Femur (tissue), 1 donor: ENCODE measurements around the gene ARL8B.

ENCODE experiments used
- DNase-seq: peaks from one replicate; pipeline ENCODE4 v3.0.0-alpha.2; 2017

Gene ARL8B

DNA sequence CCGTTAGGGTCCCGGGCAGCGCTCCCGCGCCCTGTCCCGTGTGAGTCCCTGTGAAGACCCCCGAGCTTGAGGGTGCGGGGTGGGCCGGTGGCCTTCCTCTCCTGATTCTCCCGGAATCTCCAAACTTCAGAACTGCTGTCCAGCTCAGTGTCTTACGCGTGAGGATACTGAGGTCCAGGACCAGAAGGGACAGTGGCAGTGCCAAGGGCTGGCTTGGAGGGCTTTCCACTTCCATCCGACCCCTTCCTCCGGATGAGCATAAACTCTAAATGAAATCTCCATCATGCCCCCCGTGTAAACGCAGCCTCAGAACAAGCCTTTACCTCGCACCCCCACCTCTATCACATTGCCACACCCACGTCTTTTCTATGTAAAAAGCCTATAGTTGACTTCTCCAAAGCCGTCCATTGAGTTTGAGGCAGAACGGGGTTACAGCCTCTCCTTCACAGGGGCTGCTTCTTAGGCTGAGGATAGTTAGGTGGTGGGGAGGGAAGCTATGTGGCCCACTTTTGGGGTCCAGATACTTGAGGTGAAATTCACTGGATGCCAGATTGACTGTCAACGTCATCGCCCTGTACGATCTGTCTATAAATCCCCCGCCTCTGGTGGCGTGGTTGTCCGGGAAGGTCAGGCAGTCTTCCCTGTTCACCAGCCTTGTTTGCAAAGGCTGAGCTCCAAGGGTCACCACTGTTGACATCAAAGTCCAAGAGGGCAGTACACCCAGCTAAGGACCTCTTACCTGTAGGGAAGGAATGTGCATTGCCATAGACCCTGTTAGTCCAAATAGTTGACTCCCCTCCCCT lies 66.5 kb downstream of the ARL8B start:
- DNase-seq = peak; percentile 35

DNA sequence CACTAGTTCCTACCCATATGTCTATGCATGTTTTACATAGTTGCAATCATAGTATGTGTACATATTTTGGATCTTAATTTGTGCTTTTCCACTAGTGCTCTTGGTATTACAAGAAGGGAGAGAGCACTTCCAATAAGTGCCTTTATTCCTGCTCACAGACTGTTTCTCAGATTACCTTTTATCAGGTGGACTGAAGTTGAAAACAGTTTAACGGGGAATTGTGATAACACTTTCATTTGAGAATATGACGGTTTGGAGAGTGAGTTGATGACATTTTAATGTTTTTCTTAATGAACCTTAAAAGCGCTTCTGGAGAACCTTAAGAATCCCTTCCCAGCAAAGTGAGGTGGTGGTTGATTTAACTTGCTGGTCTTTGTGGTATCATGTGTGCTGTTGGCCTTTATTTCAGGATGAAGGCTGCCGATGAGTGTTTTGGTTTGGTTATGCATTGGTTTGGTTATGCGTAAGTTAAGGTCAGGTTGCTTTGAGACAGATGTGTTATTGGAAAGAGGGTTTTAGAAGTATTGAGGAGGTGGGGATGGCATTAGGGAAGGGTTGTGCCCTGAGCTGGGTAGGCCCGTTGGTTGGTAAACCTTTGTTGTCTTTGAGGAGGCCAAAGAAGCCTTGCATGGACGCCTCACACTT lies 68.2 kb downstream of the ARL8B start:
- no peak for DNase-seq

DNA sequence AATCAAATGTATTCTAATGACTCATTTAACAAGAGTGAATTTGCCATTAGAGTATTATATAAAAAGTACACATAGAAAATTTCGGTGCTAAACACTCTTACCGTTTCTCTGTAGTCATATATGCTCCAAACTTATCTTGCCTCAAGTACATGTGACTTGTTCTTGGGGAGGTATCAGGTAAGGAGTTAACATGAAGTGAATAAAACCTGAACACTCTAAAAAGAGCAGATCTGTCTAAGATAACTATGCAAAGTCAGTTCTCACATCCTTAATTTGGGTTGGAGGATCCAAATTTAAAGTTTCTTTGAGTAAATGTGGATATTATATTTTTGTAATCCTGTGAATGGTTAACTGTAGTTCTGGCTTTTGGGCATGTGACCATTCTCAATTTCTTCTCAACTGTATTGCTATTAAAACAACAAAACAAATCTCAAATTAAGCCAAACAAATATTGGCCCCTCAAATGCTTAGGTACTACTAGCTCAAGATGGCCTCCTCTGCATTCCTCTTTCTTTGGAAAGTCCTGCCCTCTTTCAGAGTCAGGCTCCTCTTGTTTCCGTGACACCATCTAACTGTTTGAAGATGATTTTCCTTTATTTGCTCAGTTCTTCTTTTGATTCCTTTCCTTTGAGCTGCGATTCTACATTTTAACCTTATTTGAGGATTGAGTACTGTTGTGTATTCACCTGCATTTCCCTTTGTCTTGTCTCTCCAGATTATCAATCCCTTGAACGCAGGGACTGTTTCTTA lies 69.6 kb downstream of the ARL8B start:
- DNase-seq = no peak

DNA sequence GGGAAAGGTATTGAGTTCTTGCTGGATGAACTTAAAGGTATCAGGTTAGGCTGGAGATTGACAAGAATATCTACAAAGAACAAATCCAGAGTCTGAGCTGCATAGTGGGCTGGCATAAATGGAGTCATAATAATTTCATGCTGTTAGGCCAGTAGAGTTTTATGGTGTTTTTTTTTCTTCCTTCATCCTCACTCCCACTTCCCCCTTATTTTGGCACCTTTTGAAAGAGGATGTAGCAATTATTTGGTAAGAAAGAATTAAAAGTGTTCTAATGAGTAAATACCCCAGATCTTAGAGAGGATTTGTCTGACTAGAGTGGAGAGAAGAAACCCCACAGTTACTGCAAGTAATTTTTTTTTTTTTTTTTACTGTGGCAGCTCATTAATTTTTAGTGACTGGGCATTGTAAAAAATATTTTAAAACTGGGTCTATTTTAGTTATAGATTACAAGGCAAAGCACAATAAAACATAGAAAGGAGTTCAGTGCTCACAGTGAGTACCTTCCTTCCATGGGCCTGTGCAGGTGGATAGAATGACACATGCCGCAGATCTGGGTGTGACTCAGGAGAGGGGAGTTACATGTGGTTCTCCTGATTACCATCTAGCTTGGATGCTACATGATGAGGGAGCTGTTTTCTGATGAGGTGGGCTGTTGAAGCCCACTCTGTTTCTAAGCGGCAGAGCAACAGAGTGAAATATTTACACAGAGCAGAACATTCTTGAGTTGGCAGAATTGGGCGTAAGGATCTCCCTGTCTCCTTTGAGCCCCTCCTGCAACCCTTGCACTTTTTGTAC lies 70.7 kb downstream of the ARL8B start:
- no peak for DNase-seq

DNA sequence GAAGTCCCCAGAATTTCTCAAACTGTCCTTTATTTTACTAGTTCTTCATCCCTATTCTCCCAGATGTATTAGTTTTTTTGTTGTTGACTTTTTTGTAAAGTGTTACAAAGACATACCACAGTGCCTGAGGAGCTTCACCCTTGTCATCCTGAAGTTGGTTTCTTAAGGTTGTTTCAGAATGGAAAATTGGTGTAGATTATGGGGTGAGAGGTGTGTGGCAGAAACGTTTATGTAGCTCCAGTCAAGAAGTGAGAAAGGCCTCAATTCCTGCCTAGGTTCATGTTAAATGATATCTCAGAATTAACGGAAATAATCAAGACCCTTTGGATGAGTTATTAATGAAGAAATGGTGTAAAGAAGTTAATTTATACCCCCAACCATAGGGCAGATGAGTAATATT lies 72.2 kb downstream of the ARL8B start:
- no peak for DNase-seq

DNA sequence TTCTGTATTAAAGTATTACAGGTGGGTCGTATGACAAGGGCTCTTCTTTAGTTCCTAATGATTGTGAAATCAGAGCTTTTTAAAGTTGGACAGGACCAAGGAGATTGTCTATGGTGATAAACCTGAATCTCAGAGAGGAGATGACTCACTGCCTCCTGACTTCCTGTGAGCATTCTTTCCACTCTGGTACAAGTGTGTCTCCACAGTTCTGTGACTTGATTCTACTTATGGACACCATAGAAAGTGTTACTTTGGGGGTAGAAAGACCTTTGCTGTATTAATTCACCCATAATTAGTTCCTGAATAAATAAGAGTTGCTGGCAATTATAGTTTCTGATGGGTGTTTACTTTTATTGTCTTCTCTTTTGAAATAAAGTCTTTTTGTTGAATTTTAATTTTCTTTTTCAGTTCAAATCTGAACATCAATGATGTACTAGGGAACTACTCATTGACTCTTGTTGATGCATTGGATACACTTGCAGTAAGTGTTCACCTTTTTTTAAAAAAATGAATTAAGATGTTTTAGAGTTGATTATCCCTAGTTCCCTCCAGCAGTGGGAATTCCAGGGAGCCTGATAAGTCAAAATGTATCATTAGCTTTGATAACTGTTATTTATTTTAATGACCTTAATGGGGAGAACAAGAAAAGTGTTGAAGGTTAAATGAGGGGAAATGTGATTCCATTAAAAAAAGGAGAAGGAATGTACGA lies 72.9 kb downstream of the ARL8B start:
- DNase-seq = no peak

DNA sequence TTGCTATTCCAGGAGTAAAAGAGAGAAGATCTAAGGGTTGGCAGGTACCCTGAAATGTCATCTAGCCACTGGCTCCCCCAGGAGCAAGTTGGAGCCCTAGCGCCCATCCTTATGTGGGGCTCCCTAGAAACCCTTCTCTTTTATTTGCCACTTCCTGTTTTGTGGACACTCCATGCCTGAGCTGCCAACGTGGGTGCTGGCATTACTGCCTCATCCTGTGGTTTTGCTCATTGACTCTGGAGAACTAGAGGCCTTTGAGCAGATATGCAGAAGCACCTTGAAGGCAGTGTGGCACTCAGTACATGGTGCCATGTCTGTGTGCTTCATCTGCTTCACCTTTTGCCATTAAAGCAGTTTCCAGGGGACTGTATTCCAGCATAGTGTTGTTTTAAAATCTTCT lies 73.5 kb downstream of the ARL8B start:
- peak; percentile 30 for DNase-seq

DNA sequence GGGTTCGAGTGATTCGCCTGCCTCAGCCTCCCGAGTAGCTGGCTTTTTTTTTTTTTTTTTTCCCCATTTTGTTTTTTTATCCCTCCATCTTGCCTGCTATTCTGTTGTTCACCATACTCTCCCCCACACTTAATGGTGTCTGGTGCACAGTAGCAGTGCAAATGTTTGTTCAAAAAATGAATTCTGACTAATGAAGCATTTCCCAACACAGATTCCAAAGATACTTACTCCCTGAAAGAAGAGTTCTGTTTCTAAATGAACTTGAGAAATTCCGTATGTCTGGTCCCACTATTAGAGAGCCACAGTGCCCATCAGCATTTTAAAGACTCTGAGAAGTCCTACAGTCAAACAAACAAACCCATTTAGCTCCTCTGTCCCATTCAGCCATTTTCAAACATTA lies 74.9 kb downstream of the ARL8B start:
- DNase-seq = no peak

DNA sequence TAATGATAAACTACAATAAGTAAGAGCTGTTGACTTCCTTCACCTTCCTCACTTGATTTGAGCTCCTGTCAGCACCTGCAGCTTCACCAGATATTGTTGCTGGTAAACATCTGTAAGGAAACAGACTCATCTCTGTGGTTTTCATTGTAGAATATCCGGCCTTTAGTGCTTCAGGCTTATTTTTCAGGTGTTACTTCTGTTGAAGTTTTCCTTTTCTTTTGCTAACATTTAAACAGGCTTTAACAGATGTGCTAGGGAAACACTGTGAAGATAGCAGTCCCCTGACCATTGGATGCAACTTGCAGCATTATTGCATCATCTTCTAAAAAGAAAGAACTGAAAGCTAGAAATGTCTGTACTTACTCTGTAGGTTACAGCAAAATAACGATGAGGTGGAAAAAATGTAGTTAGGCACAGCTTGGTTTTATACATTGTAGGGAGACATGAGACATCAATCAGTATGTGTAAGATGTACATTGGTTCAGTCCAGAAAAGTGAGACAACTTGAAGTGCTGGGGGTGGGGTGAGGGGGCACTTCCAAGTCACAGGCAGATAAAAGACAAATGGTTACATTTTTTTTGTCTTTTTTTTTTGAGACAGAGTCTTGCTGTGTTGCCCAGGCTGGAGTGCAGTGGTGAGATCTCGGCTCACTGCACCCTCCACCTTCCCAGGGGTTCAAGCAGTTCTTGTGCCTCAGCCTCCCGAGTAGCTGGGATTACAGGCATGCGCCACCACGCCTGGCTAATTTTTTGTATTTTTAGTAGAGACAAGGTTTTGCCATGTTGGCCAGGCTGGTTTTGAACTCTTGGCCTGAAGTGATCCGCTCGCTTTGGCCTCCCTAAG lies 75.6 kb downstream of the ARL8B start:
- no peak for DNase-seq

DNA sequence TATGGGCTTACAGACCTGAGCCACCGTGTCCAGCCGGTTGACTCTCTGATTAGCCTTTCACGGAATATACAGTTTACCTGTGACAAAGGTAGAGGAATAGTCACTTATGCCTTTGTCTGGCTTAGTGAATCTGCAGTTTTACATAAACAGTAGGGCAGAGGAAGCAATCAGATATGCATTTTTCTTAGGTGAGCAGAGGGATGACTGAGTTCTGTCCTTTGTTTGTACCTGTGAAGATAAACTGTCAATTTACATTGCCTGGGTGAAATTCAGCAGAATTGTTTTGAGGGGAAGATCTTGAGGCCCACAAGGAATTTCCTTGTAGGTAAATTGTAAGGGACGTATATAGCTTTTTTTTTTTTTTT lies 76.2 kb downstream of the ARL8B start:
- no peak for DNase-seq

DNA sequence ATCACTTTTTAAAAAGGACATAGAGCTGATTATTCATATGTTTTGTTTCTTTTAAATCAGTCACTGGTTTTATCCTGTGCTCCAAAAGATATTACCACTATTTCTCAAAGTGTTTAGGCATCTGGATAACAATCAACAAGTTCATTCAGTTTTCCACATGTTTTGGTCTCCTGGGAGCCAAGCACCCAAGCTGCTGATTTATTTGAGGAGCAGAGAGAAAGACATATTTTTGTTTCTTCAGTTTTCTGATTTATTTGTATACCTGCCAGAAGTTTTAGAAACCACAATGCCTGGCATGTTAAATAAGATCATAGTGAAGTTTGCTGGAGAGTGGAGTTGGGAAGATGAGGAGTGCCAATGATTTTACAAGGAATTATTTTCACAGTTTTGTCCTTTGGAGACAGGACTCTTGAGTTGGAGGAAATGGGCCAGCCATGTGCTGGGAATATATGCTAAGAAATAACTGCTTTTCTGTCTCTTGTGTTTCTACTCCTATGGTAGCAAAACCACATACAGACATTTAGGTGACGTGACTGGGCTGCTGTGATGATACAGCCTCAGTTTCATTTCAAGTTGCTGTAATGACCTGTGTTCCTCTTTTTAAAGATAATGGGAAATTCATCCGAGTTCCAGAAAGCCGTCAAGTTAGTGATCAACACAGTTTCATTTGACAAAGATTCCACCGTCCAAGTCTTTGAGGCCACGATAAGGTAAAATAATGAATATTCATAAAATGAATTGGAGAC lies 77.1 kb downstream of the ARL8B start:
- DNase-seq = no peak

DNA sequence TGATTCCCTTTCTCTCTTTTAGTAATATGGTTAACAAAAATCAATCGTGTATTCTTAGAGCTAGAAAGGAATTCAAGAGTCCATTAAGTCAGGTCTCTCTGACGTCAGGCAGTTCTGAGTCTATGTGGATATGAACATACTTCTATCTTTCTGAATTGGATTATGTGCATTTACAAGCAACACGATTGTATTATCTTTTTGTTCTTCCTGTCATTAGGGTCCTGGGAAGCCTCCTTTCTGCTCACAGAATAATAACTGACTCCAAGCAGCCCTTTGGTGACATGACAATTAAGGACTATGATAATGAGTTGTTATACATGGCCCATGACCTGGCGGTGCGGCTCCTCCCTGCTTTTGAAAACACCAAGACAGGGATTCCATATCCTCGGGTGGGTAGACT lies 79.4 kb downstream of the ARL8B start:
- DNase-seq = no peak

DNA sequence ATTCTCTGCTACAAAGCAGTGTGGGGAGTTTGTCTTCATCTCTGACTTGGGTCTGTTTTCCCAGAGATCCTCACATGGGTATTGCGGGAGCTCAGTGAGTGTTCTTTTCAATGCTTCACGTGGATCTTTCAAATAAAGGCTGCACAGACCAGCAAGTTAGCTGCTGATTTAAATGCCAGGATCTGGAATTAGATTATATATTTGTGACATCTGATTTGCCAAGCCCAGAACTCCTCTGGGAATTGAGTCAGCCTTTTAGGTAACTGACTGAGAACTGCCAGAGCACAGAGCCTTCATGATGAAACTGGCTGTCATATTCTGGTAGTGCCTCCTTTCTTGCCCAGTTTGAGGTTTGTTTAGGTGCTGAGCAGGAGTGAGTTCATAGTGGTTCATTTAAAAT lies 80.1 kb downstream of the ARL8B start:
- DNase-seq = no peak

DNA sequence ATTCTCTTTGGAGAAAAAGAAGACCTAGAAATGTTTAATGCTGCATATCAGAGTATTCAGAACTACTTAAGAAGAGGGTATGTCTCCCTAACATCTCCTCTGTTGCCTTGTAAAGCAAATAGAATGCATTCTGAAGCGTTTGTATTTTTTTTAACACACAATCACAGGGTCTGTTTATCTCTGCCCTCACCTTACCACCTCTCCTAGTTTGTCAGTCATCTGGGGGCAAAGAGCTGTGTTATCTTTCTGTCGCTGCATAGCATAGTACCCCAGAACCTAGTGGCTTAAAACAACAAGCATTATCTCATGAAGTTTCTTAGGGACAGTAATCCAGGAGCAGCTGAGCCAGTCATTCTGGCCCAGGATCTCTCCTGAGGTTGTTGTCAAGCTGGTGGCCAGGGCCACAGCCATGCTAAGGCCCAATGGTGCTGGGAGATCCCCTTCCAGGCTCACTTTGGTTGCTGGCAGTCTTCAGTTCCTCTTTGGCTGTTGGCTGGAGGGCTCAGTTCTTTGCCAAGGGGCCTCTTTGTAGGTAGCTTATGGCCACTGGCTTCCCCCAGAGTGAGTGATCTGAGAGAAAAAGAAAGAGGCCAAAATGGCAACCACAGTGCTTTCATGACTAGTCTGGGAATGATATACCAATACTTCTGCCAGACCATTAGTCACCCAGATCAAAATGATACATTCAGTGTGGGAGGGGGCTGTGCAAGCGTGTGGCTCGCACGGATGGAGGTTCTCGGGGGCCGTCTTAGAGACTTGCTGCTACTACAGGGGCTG lies 83.3 kb downstream of the ARL8B start:
- no peak for DNase-seq

DNA sequence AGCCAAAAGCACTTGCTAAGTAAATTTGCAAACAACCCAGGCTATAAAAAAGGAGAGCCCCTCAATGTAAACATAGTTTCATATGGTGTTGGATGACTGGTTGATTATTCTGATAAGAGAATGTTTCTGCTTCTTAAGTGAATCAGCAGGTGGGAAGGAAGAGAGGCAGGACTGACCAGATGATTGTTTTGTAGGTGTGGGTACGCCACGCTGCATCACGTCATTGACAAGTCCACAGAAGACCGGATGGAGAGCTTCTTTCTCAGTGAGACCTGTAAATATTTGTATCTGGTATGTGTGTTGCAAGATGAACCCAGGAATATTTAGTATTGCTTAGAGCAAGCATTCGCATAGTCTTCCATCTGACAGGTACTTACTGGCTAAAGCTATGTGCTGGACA lies 88.8 kb downstream of the ARL8B start:
- DNase-seq = no peak

DNA sequence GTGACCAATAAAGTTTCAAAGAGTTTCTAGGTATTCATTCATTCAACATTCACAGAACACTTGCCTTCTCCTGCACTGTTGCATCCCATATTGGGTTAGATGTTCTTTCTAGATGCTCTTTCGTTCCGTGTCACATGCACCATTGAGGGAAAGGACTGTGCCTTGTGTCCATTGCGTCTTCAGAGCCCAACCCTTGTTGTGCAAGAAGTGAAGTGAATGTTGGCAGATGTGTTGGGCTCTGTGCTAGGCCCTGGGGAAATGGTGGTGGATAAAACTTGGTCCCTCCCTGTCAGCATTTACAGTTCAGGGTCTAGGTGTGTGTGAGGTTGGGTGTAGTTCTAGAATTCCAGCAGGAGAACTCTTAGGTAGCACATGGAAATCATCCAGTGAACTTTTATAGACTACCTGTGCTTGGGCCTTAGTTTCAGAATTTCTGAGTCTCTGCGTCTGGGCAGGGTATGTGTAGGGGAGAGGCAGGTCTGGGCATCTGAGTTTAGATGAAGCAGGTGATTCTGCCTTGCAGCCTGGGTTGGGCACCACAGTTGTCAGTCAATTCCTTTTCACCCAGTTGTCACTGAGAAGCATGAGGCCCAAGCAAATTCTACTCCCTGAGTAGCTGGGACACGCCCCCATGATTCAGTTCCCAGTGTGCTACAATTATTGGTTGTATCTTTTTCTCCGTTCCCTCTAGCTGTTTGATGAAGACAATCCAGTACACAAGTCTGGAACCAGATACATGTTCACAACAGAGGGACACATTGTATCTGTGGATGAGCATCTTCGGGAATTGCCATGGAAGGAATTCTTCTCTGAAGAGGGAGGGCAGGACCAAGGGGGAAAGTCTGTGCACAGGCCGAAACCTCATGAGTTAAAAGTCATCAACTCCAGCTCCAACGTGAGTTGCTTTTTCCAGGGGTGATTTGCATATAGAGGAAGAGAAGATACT lies 90.8 kb downstream of the ARL8B start:
- DNase-seq = no peak

DNA sequence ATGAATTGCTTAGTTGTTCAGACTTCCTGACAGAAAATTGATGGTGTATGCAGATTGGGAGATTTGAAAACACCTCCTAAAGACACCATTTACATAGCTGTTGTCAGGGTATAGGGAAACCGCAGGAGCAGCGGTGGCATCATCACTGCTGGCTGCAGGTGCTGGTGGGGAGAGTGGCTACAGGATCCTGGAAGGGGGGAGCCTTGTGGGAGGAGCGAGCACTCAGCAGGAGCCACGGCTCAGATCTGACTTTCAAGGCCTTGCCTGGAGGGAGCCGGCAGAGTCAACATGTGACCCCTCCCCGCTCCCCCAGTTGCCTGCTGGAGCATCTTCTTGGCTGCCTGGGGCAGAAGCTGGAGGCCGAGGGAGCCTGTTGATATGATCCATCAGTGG lies 91.5 kb downstream of the ARL8B start:
- no peak for DNase-seq

DNA sequence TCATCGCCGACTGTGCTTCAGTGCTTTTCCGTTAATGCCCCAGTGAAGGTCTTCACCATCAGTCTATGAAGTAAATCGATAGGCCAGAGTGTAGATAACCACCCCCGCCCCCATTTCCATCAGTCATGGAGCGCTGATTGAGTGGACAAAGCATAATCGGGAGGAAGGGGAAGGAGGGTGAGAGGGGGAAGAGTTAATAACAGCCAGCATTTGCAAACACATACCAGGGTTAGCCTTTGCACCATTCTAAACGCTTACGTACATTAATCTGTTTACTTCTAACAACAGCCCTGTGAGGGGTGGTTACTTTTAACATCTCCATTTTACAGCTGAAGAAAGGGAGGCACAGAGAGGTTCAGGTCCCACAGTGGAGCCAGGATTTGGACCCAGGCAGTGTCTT lies 92.3 kb downstream of the ARL8B start:
- no peak for DNase-seq
